ENCODE data around the gene LHFPL2.

Gene LHFPL2

DNA sequence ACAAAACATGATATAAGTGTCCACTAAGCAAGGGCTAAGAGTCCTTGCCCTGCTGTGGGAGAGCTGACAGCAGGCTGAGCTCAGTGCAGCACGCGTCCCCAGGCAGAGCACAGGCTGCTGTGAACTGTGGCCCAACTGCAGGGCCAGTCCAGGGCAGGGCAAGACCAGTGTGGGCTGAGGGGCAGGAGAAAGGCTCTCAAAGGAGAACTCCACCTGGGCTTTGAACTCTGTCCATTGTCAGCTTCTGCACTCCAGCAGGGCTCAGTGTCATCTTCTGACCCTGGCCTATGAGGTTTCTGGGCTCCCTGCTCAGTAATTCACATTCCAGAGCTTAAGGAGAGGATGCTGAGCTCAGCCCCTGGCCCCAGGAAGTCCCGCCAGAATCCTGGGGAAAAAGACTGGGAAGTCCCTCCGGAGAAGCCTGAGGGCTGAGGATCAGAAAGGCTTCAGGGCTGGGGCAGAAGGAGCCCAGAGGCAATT lies 37.4 kb downstream of the LHFPL2 start:
- Mint-ChIP-seq H3K4me3 (no peak overlapping the region), H3K27me3 (ENCODE audit: low read depth) (peaks cover 21% of the 10 kb centered on the region), H3K27ac (no peak overlapping the region), H3K36me3 (ENCODE audit: low read depth) (no peaks in the 10 kb centered on the region), H3K9me3 (no peaks in the 10 kb centered on the region), H3K4me1 (ENCODE audit: low read depth) (no peaks in the 10 kb centered on the region)
- no peak for DNase-seq (ENCODE audit: low spot score)

GRCh38 chr5:78610636-78611035 lies 37.9 kb downstream of the LHFPL2 start:
- Mint-ChIP-seq H3K27ac (no peak overlapping the region), H3K36me3 (ENCODE audit: low read depth) (no peaks in the 10 kb centered on the region), H3K27me3 (ENCODE audit: low read depth) (peaks cover 21% of the 10 kb centered on the region), H3K4me1 (ENCODE audit: low read depth) (no peaks in the 10 kb centered on the region), H3K4me3 (no peak overlapping the region), H3K9me3 (no peaks in the 10 kb centered on the region)
- no peak for DNase-seq (ENCODE audit: low spot score)

DNA sequence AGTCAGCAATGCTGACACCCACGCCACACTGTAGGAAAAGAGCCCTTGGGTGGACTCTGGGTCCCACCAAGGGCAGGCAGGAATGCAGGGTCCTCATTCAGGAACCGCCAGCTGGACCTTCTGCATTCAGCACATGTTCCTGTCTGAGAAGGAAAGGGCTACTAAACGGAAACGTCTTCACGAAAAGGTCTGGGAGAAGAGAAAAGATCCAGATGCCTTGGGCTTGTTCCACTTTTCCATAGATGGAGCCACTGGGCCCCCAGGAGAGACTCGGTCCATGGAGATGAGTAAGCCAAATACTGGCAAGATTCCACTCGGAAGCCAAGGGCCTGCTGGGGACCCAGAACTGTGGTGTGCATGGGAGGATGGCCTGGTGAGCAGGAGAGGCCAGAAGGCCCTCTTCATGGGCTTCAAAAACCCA lies 38.4 kb downstream of the LHFPL2 start:
- no peaks in the 10 kb centered on the region for H3K4me1 Mint-ChIP-seq (ENCODE audit: low read depth)
- DNase-seq (ENCODE audit: low spot score) = no peak
- no peaks in the 10 kb centered on the region for H3K9me3 Mint-ChIP-seq
- H3K36me3 Mint-ChIP-seq (ENCODE audit: low read depth) = no peaks in the 10 kb centered on the region
- H3K4me3 Mint-ChIP-seq = no peak overlapping the region
- H3K27me3 Mint-ChIP-seq (ENCODE audit: low read depth) = peaks cover 21% of the 10 kb centered on the region
- no peak overlapping the region for H3K27ac Mint-ChIP-seq

- Mint-ChIP-seq H3K36me3 (ENCODE audit: low read depth) (no peaks in the 10 kb centered on the region), H3K4me1 (ENCODE audit: low read depth) (no peaks in the 10 kb centered on the region), H3K4me3 (no peak overlapping the region), H3K27ac (no peak overlapping the region), H3K27me3 (ENCODE audit: low read depth) (peaks cover 14% of the 10 kb centered on the region), H3K9me3 (no peaks in the 10 kb centered on the region)
- DNase-seq (ENCODE audit: low spot score) = no peak
These were observed 40.7 kb downstream of the LHFPL2 start for GRCh38 chr5:78607864-78608263.

- Mint-ChIP-seq H3K4me1 (ENCODE audit: low read depth) (no peaks in the 10 kb centered on the region), H3K36me3 (ENCODE audit: low read depth) (no peaks in the 10 kb centered on the region), H3K27ac (no peak overlapping the region), H3K27me3 (ENCODE audit: low read depth) (peaks cover 9% of the 10 kb centered on the region), H3K4me3 (no peak overlapping the region), H3K9me3 (no peaks in the 10 kb centered on the region)
- no peak for DNase-seq (ENCODE audit: low spot score)
These were observed 42.3 kb downstream of the LHFPL2 start for GRCh38 chr5:78606241-78606640.

DNA sequence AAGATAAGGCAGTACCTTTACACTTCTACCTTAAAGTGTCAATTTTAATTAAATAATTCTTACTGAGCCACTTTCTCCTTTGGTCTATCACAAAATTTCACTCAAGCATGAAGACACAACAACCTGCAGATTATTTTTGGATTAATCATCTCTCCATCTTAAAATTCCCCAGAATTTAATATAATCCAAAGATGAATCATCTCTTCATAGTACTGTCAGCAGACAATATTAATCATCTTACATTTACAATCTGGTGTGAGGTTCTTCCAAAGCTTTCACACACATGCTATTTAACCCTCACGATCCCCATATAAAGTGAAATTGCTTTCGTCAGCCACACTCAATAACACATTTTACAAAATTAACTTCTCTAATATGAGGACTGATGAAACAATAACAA lies 43.0 kb downstream of the LHFPL2 start:
- no peak overlapping the region for H3K27ac Mint-ChIP-seq
- peaks cover 9% of the 10 kb centered on the region for H3K27me3 Mint-ChIP-seq (ENCODE audit: low read depth)
- H3K4me1 Mint-ChIP-seq (ENCODE audit: low read depth) = no peaks in the 10 kb centered on the region
- no peak for DNase-seq (ENCODE audit: low spot score)
- H3K9me3 Mint-ChIP-seq = no peaks in the 10 kb centered on the region
- H3K4me3 Mint-ChIP-seq = no peak overlapping the region
- H3K36me3 Mint-ChIP-seq (ENCODE audit: low read depth) = no peaks in the 10 kb centered on the region

GRCh38 chr5:78604689-78605285 lies 43.8 kb downstream of the LHFPL2 start:
- Mint-ChIP-seq H3K36me3 (ENCODE audit: low read depth) (no peaks in the 10 kb centered on the region), H3K9me3 (no peaks in the 10 kb centered on the region), H3K4me1 (ENCODE audit: low read depth) (no peaks in the 10 kb centered on the region), H3K27me3 (ENCODE audit: low read depth) (peaks cover 10% of the 10 kb centered on the region), H3K4me3 (no peak overlapping the region), H3K27ac (no peak overlapping the region)
- DNase-seq (ENCODE audit: low spot score) = no peak

GRCh38 chr5:78603636-78604175 lies 44.9 kb downstream of the LHFPL2 start:
- Mint-ChIP-seq H3K36me3 (ENCODE audit: low read depth) (no peaks in the 10 kb centered on the region), H3K4me3 (no peak overlapping the region), H3K27ac (no peak overlapping the region), H3K4me1 (ENCODE audit: low read depth) (no peaks in the 10 kb centered on the region), H3K9me3 (no peaks in the 10 kb centered on the region), H3K27me3 (ENCODE audit: low read depth) (peaks cover 13% of the 10 kb centered on the region)
- no peak for DNase-seq (ENCODE audit: low spot score)

DNA sequence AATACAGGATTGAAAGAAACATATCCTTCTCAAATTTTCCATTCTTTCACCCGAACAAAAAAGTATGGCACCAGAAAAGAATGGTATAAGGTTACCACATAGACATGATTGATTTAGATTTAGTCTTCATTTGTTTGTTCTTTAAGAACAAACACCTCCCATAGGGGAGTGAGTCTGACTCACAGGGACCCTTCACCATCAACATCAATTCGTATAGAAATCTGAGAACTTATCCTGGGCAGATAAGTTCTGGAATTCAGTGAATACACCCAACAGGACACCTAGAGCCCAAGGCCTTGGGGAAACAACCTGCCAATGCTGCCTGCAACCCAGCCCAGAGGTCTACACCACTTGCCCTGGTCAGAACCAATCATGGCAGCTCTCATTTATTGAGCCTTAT lies 46.2 kb downstream of the LHFPL2 start:
- peaks cover 7% of the 10 kb centered on the region for H3K27me3 Mint-ChIP-seq (ENCODE audit: low read depth)
- H3K4me3 Mint-ChIP-seq = no peak overlapping the region
- no peak for DNase-seq (ENCODE audit: low spot score)
- no peaks in the 10 kb centered on the region for H3K36me3 Mint-ChIP-seq (ENCODE audit: low read depth)
- no peak overlapping the region for H3K27ac Mint-ChIP-seq
- no peaks in the 10 kb centered on the region for H3K4me1 Mint-ChIP-seq (ENCODE audit: low read depth)
- H3K9me3 Mint-ChIP-seq = no peaks in the 10 kb centered on the region

- Mint-ChIP-seq H3K27ac (no peak overlapping the region), H3K36me3 (ENCODE audit: low read depth) (no peaks in the 10 kb centered on the region), H3K27me3 (ENCODE audit: low read depth) (peaks cover 6% of the 10 kb centered on the region), H3K4me1 (ENCODE audit: low read depth) (no peaks in the 10 kb centered on the region), H3K4me3 (no peak overlapping the region), H3K9me3 (no peaks in the 10 kb centered on the region)
- DNase-seq (ENCODE audit: low spot score) = no peak
These were observed 46.8 kb downstream of the LHFPL2 start for GRCh38 chr5:78601559-78602314.

- Mint-ChIP-seq H3K4me1 (ENCODE audit: low read depth) (no peaks in the 10 kb centered on the region), H3K36me3 (ENCODE audit: low read depth) (no peaks in the 10 kb centered on the region), H3K9me3 (no peaks in the 10 kb centered on the region), H3K4me3 (no peak overlapping the region), H3K27ac (no peak overlapping the region), H3K27me3 (ENCODE audit: low read depth) (peaks cover 6% of the 10 kb centered on the region)
- no peak for DNase-seq (ENCODE audit: low spot score)
These were observed 47.7 kb downstream of the LHFPL2 start for GRCh38 chr5:78600687-78601414.

DNA sequence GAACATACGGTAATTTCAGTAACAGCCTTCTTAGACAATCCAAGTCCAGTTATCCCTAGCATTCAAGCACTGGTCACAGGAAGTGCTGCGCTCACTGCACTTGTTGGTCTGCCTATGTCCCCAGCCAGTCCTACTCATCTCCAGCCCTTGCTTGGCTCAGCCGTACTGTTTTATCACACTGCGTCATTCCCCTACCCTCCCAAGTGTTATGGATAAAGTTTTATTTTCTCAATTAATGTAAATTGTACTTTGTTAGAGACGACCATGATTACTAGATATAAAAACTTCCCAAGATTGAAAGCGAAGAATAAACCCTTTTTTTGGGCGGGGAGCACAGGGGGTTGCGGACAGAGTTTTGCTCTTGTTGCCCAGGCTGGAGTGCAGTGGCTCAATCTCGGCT lies 49.6 kb downstream of the LHFPL2 start:
- H3K4me3 Mint-ChIP-seq = no peak overlapping the region
- H3K9me3 Mint-ChIP-seq = no peaks in the 10 kb centered on the region
- no peak for DNase-seq (ENCODE audit: low spot score)
- no peaks in the 10 kb centered on the region for H3K4me1 Mint-ChIP-seq (ENCODE audit: low read depth)
- no peaks in the 10 kb centered on the region for H3K36me3 Mint-ChIP-seq (ENCODE audit: low read depth)
- H3K27me3 Mint-ChIP-seq (ENCODE audit: low read depth) = peaks cover 6% of the 10 kb centered on the region
- no peak overlapping the region for H3K27ac Mint-ChIP-seq

DNA sequence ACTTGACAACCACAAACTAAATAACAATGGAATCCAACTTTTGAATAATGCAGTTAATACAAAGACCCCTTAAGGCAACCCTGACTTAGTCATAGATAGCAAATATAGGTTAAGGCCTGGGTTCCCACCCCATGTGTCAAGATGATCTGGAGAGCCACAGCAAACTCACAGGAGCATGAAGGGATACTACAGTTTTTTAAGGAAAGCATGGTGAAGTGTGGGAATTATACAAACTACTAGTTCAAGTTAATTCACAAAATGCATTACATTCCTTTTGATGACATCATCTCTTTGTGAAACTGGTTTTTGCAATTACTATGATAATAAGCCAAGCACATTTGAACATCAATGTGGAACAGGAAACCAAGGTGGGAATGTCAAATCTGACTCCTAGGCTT lies 50.6 kb downstream of the LHFPL2 start:
- no peak overlapping the region for H3K27ac Mint-ChIP-seq
- H3K4me1 Mint-ChIP-seq (ENCODE audit: low read depth) = no peaks in the 10 kb centered on the region
- H3K36me3 Mint-ChIP-seq (ENCODE audit: low read depth) = no peaks in the 10 kb centered on the region
- H3K4me3 Mint-ChIP-seq = no peak overlapping the region
- H3K27me3 Mint-ChIP-seq (ENCODE audit: low read depth) = peaks cover 6% of the 10 kb centered on the region
- H3K9me3 Mint-ChIP-seq = no peaks in the 10 kb centered on the region
- no peak for DNase-seq (ENCODE audit: low spot score)
